GM21825 (cell line): ENCODE data around the gene KSR2.
"Not testable (repeated sequence)": the region's sequence is repeated elsewhere in the genome, so short reads cannot be mapped to it uniquely, and the experiment has no call there.

Experiments used
- ATAC-seq: cut with Tn5 transposase; IDR thresholded peaks from one replicate; pipeline ENCODE4 v1.9.1; 2021; ENCODE audit warnings: mild to moderate bottlenecking, moderate library complexity; ENCODE audit not compliant: unreplicated experiment

The KSR2 gene

DNA sequence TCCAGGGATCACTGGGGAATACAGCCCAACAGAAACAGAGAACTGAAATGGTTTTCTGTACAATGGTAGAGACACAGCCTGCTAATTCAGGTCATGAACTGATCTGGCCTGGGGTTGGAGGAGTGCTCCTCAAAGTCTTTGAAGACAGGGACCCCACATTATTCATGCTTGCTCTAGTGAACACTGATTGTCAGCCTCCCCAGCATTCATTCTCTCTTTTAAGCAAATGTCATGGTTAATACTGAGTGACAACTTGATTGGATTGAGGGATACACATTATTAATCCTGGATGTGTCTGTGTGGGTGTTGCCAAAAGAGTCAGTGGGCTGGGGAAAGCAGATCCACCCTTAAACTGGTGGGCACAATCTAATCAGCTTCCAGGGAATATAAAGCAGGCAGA is 319.0 kb downstream of the KSR2 start:
- no peak for ATAC-seq

GRCh38 chr12:117646520-117646919 is 322.3 kb downstream of the KSR2 start:
- no peak for ATAC-seq

DNA sequence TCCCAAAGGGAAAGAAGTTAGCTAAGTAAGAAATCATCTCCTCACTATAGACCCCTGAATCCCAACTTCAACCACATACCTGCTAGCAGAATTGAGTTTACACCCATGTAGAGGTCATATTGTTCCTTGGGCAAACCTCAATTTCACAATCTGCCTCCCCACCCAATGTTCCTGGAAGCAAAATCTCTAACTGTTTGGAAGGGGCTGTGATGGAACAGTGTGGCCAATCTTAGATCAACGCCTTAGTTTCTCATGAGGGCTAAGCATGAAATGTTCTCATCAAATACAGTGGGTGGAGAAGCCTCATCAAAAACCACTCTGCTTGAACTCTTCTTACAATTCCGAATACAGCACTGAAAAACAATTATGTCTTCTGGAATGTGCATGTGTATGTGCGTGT is 323.3 kb downstream of the KSR2 start:
- no peak for ATAC-seq

- no peak for ATAC-seq
Observed at GRCh38 chr12:117643971-117644370, 324.8 kb downstream of the KSR2 start.

GRCh38 chr12:117641885-117642284 is 326.9 kb downstream of the KSR2 start:
- ATAC-seq = no peak

DNA sequence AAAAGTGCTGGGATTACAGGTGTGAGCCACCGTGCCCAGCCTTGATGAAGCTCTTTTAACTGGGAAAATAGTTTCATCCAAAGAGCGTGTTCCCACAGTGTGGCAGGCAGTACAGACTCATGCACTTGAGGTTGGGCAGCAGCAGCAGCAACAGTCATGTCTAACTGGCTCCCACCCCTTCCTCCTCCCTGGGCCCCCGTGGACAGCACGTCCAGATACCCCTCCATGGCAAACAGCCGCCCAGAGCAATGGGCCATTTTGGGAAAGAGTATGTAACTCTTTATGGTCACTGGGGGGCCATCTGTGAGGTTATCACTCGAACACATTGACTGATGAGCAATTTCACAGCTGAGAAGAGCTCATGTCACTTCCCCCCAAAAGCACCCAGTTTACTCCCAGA is 328.3 kb downstream of the KSR2 start:
- ATAC-seq = no peak

- ATAC-seq = no peak
Observed at GRCh38 chr12:117629454-117629853, 339.3 kb downstream of the KSR2 start.

- not testable (repeated sequence) for ATAC-seq
Observed at GRCh38 chr12:117628711-117629110, 340.1 kb downstream of the KSR2 start.

DNA sequence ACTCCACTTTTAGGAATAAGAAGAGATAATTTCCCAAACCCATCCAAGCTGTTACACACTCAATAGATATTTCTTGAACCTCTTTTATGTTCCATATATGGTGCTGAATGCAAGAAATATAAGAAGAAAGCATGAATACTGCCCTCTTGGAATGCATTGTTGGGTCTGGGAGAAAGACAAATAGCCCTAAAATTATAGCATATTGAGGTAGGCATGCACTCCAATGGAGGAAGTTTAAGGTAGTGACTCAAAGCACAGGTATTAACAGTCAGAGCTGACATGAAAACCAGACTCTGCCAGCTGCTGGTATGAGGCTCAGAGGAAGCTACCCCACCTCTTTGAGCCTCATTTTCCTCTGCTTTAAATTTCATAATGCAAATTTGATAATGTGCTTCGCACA is 346.0 kb downstream of the KSR2 start:
- no peak for ATAC-seq

- no peak for ATAC-seq
Observed at GRCh38 chr12:117622087-117622486, 346.7 kb downstream of the KSR2 start.

DNA sequence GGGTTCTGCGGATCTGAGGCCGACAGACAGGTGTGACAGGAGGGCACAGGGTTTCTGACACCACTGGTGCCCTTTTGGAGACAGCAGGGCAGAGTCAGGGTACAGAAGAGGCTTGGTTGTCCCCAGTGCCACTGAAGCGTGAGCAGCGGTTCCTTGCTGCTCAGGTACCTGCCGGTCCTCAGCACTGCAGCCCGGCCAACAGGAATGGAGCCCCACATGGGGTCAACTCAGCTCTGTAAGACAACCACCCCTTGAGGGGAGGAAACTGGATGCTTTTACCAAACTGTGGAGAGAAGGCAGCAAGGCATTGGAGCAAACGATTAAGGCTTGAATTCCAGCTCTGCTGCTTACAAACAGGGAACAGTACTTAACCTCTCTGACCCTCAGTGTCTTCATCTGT is 361.0 kb downstream of the KSR2 start:
- no peak for ATAC-seq

GRCh38 chr12:117606945-117607344 is 361.8 kb downstream of the KSR2 start:
- no peak for ATAC-seq

GRCh38 chr12:117606024-117606423 is 362.8 kb downstream of the KSR2 start:
- no peak for ATAC-seq

DNA sequence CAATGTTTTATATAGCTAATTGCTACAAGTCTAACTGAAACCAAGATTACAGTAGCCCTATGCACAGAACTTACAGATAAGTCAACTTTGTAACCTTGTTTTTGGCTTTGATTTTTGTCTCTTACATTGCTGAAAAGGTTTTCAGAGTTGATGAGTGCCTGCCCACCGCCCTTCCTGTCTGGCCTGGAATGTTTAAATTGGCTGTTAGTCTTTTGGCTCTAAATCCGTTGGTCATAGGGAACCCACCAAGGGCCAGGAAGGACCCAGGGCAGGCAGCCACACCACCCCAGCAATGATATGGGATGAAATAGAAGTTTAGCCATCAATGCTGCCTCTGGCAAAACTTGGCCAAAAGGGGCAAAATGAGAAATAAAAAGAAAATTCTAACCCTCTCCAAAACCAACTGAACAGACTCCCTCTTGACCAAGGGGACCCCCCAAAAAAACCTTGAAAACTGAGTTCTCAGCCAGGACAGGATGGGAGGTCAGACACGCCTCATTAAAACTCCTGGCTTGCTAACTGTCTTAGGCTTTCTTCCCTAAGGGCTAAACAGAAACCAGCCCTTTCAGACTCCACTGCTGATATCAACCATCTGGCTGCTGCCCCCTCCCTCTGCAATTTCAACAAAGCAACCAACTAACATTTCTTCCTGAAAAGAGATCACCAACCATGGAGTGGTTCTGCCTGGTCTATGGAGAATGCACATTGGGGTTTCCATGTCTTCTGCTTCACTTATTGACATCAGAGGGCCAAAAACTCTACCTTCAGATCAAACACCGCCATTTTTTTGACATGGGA is 365.3 kb downstream of the KSR2 start:
- no peak for ATAC-seq

GRCh38 chr12:117599849-117600248 is 368.9 kb downstream of the KSR2 start:
- ATAC-seq = no peak

DNA sequence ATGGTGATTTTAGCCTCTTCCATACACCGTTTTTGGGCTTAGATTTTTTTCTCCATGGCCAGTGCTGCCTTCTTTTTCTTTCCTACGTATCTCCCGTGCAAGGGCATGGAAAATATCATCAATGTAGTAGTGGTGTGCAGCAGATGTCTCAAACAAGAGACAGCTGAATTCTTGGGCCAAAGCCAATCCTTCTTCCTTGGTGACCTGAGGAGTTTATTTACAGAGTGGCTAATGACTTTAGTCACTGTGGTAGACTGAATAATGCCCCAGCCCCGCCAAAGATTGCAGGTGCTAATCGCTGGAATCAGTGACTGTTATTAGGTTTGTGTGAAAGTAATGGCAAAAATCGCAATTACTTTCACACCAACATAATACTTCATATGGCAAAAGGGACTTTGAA is 371.8 kb downstream of the KSR2 start:
- no peak for ATAC-seq

- no peak for ATAC-seq
Observed at GRCh38 chr12:117595751-117596150, 373.0 kb downstream of the KSR2 start.

- no peak for ATAC-seq
Observed at GRCh38 chr12:117594481-117594880, 374.3 kb downstream of the KSR2 start.

DNA sequence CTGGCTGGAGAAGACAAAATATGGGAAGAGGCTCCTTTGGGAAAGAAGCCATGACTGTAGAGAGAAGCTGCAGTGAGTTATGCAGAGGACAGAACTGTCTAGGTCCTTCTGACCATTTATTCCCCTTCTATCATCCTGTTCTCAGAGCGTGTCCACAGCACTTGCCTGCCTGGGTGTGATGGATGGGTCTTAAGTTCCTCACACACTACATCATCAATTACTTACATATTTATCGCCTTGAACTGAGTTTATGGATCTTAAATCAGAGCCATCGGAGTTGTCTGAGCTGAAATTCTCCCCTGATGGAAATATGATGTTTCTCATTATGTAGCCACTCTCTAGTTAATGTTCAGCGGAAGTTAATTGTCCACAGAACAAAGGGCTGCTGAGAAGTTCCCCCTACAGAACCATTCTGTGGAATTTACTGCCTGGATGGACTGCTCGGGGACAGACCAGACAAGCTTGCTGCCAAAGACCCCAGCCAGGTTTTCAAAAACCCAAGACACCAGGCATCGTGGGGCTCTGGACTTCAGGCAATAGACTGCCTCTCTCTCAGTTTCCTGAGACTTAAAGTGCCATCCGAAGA is 374.9 kb downstream of the KSR2 start:
- no peak for ATAC-seq

DNA sequence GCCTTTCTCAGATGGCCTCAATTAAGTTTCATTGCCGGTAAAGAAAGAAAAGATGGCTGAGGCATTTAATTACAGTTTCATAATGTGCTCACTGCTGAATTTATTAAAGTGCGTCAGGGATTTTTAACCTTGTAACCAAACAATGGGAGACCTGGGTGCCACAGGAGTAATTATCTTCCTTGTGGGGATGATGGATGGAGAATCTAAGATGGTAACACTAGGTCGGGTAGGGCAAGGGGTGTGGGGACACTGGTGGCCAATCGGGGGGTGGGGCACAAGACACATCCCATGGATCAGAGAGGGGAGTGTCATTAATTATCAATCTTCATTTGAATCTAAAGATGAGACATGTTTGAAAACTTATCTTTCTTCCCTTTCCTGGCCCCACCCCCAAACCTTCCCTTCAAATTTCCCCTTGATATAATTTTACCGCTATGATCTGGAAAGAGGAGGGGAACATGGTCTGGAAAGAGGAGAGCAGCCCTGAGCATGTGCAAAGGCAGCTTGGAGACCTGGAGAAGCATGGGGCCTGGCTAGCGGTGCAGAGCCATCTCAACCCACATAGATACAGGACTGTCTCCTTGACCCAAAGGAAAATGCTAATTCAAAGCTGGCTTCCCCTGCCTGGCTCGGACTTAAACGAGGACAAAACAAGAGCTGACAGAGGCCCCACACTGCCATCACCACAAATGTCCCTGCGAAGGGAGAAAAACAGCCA is 376.0 kb downstream of the KSR2 start:
- no peak for ATAC-seq

DNA sequence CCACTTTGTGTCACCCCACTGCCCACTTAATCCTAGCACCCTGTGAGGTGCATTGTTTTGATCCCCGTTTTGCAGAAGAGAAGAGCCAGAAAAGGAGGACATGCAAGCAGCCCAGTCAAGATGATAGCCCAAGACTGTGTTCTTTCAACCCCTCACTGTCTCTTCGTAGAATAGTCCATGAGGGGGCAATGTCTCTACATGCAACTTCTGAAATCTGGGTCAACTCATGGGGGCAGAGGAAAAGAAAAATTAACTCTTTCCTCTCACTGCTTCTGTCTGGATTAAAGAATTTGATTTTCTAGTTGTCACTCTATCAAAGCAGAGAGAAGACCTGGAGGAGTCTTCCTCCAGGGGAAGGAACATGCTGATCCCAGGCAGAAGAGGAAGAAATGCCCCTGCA is 377.8 kb downstream of the KSR2 start:
- ATAC-seq = no peak

DNA sequence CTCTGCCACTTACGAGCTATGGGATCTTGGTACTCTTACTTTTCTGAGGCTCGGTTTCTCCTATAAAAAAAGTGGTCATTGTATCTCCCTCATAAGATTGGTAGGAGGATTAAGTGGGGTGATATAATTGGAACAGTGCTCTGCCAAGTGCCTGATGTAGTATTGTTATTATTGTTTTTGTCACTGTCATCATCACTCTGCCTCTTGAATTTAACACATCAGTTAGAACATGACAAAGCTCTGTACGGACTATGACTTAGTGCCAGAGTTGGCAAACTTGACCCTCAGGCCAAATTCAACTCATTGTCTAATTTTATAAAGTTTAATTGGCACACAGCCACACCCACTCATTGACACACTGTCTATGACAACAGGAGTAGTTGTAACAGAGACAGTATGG is 378.4 kb downstream of the KSR2 start:
- ATAC-seq = no peak
